GM18861 (cell line): Measurements from ENCODE around the gene CLEC16A.

ENCODE experiments used
- ATAC-seq: cut with Tn5 transposase; IDR thresholded peaks from one replicate; pipeline ENCODE4 v1.9.1; 2021; ENCODE audit not compliant: unreplicated experiment

CLEC16A gene

GRCh38 chr16:11188801-11189740, 244.7 kb downstream of the CLEC16A start:
- no peak for ATAC-seq

GRCh38 chr16:11190588-11191560, 246.5 kb downstream of the CLEC16A start:
- ATAC-seq: no peak

GRCh38 chr16:11191665-11192064, 247.3 kb downstream of the CLEC16A start:
- ATAC-seq: no peak

- ATAC-seq: no peak
Observed at GRCh38 chr16:11193494-11193893, 249.1 kb downstream of the CLEC16A start.

GRCh38 chr16:11194913-11195312, 250.5 kb downstream of the CLEC16A start:
- ATAC-seq: no peak

GRCh38 chr16:11196286-11196828, 252.0 kb downstream of the CLEC16A start:
- no peak for ATAC-seq

GRCh38 chr16:11198375-11198774, 254.0 kb downstream of the CLEC16A start:
- ATAC-seq: no peak

GRCh38 chr16:11198828-11199227, 254.5 kb downstream of the CLEC16A start:
- no peak for ATAC-seq

GRCh38 chr16:11200592-11200991, 256.2 kb downstream of the CLEC16A start:
- no peak for ATAC-seq

- no peak for ATAC-seq
Observed at GRCh38 chr16:11201498-11202259, 257.3 kb downstream of the CLEC16A start.

- peak; percentile 33 for ATAC-seq
Observed at GRCh38 chr16:11202260-11203091, 258.1 kb downstream of the CLEC16A start.

- ATAC-seq: peak; percentile 12
Observed at GRCh38 chr16:11203111-11203623, 258.8 kb downstream of the CLEC16A start.

GRCh38 chr16:11204513-11205047, 260.2 kb downstream of the CLEC16A start:
- ATAC-seq: no peak

- ATAC-seq: no peak
Observed at GRCh38 chr16:11205065-11205699, 260.8 kb downstream of the CLEC16A start.

- ATAC-seq: peak; percentile 28
Observed at GRCh38 chr16:11205754-11206581, 261.6 kb downstream of the CLEC16A start.

- no peak for ATAC-seq
Observed at GRCh38 chr16:11207646-11208045, 263.3 kb downstream of the CLEC16A start.

GRCh38 chr16:11208916-11209665, 264.7 kb downstream of the CLEC16A start:
- ATAC-seq: no peak
